GM23338 (cell line): Measurements from ENCODE around the gene CLEC7A. TPM values are rescaled to one million over a fixed set of nuclear protein-coding genes. Genes with fewer than 3 reads are reported as not detected.

Experiments used
- ATAC-seq: fragments of 200-7000 bp; cut with Tn5 transposase; 3 replicates; pipeline ENCODE4 v1.9.1; 2020
- DNase-seq: peaks from one replicate; pipeline ENCODE4 v3.0.0-alpha.2; 2015; ENCODE audit warnings: low spot score
- H2AFZ ChIP-seq: fragments of 200-600 bp; sonication (generic); 2 replicates; pipeline ENCODE4 v1.8.0; 2016; ENCODE audit warnings: antibody characterized with exemption, mild to moderate bottlenecking, moderate library complexity
- H3F3A ChIP-seq: fragments of 200-600 bp; sonication (generic); replicated peaks from 2 replicates; pipeline ENCODE4 v1.8.0; 2017; ENCODE audit warnings: antibody characterized with exemption, mixed run types, low read depth
- H3K27ac ChIP-seq: fragments of 200-600 bp; sonication (generic); 2 replicates; pipeline ENCODE4 v1.6.1; 2016; ENCODE audit warnings: low read depth
- H3K27me3 ChIP-seq: fragments of 200-600 bp; sonication (generic); 2 replicates; pipeline ENCODE4 v1.8.0; 2016; ENCODE audit warnings: mild to moderate bottlenecking, mixed run types, moderate library complexity; ENCODE audit not compliant: insufficient read depth
- H3K36me3 ChIP-seq: fragments of 200-600 bp; sonication (generic); 2 replicates; pipeline ENCODE4 v1.8.0; 2016; ENCODE audit warnings: mild to moderate bottlenecking; ENCODE audit not compliant: insufficient read depth
- H3K4me1 ChIP-seq: fragments of 200-600 bp; sonication (generic); 2 replicates; pipeline ENCODE4 v1.8.0; 2016; ENCODE audit warnings: mild to moderate bottlenecking, moderate library complexity; ENCODE audit not compliant: insufficient read depth
- H3K4me2 ChIP-seq: fragments of 200-600 bp; sonication (generic); 2 replicates; pipeline ENCODE4 v1.7.1; 2017; ENCODE audit warnings: mixed run types
- H3K4me3 ChIP-seq: fragments of 200-600 bp; sonication (generic); 2 replicates; pipeline ENCODE4 v1.6.1; 2016; ENCODE audit warnings: mixed run types
- H3K79me2 ChIP-seq: fragments of 200-600 bp; sonication (generic); replicated peaks from 2 replicates; pipeline ENCODE4 v1.8.0; 2017; ENCODE audit warnings: mild to moderate bottlenecking; ENCODE audit not compliant: insufficient read depth
- H3K9me2 ChIP-seq: fragments of 200-600 bp; sonication (generic); 2 replicates; pipeline ENCODE4 v1.8.0; 2017; ENCODE audit not compliant: insufficient read depth
- H4K20me1 ChIP-seq: fragments of 200-600 bp; sonication (generic); replicated peaks from 2 replicates; pipeline ENCODE4 v1.8.0; 2017; ENCODE audit warnings: mild to moderate bottlenecking; ENCODE audit not compliant: insufficient read depth
- H3K27ac Mint-ChIP-seq: 2 replicates; pipeline ENCODE4 v1.8.0; 2020; ENCODE audit warnings: inconsistent platforms, mild to moderate bottlenecking, moderate library complexity, mixed read lengths
- H3K27me3 Mint-ChIP-seq: 3 replicates; pipeline ENCODE4 v1.8.0; 2022; ENCODE audit warnings: low read depth, mild to moderate bottlenecking, moderate library complexity, mixed read lengths, inconsistent platforms; ENCODE audit not compliant: insufficient read depth, poor library complexity
- H3K36me3 Mint-ChIP-seq: 3 replicates; pipeline ENCODE4 v1.8.0; 2021; ENCODE audit warnings: low read depth, mild to moderate bottlenecking, inconsistent platforms, moderate library complexity, mixed read lengths
- H3K4me1 Mint-ChIP-seq: 3 replicates; pipeline ENCODE4 v1.8.0; 2020; ENCODE audit warnings: mild to moderate bottlenecking, inconsistent platforms, mixed read lengths
- H3K4me3 Mint-ChIP-seq: 3 replicates; pipeline ENCODE4 v1.8.0; 2021; ENCODE audit warnings: moderate library complexity, mild to moderate bottlenecking, inconsistent platforms, mixed read lengths
- H3K9me3 Mint-ChIP-seq: 3 replicates; pipeline ENCODE4 v1.8.0; 2020; ENCODE audit warnings: moderate library complexity, mild to moderate bottlenecking, inconsistent platforms, mixed read lengths
- CREB1 ChIP-seq: fragments of 250-450 bp; sonication (Bioruptor Pico); IDR thresholded peaks from 2 replicates; pipeline ENCODE4 v1.5.0; 2020; ENCODE audit warnings: low read depth, mild to moderate bottlenecking, moderate library complexity
- ETS1 ChIP-seq: IDR thresholded peaks from 2 replicates; pipeline ENCODE4 v1.6.1; 2016; ENCODE audit warnings: antibody characterized with exemption
- EZH2phosphoT487 ChIP-seq: fragments of 200-600 bp; sonication (generic); IDR thresholded peaks from one replicate; pipeline ENCODE4 v1.8.1; 2018; ENCODE audit warnings: antibody characterized with exemption; ENCODE audit not compliant: unreplicated experiment
- JUNB ChIP-seq: IDR thresholded peaks from one replicate; pipeline ENCODE4 v1.6.1; 2016; ENCODE audit warnings: antibody characterized with exemption; ENCODE audit not compliant: unreplicated experiment
- NANOG ChIP-seq: IDR thresholded peaks from 2 replicates; pipeline ENCODE4 v1.6.1; 2016; ENCODE audit warnings: antibody characterized with exemption, borderline replicate concordance
- POLR2AphosphoS5 ChIP-seq: IDR thresholded peaks from 2 replicates; pipeline ENCODE4 v1.6.1; 2016; ENCODE audit warnings: antibody characterized with exemption, low read depth
- REST ChIP-seq: IDR thresholded peaks from one replicate; pipeline ENCODE4 v1.6.1; 2018; ENCODE audit warnings: antibody characterized with exemption; ENCODE audit not compliant: unreplicated experiment
- STAT1 ChIP-seq: IDR thresholded peaks from one replicate; pipeline ENCODE4 v1.6.1; 2016; ENCODE audit warnings: antibody characterized with exemption; ENCODE audit not compliant: unreplicated experiment
- ZNF114 ChIP-seq: fragments of 250-450 bp; sonication (Bioruptor Pico); IDR thresholded peaks from 2 replicates; pipeline ENCODE4 v1.5.0; 2020; ENCODE audit warnings: mild to moderate bottlenecking, moderate library complexity
- ZNF331 ChIP-seq: fragments of 250-450 bp; sonication (Bioruptor Pico); IDR thresholded peaks from 2 replicates; pipeline ENCODE4 v1.5.0; 2020; ENCODE audit warnings: low read depth, mild to moderate bottlenecking, moderate library complexity
- polyA plus RNA-seq: library from polyadenylated mRNA; unstranded; fragments of >200 nt; fragmentation: Nextera tagmentation; extraction: Ambion mirVana; gene quantifications from 2 replicates; pipeline ENCODE4 v1.2.1, GENCODE V29; 2016
- total RNA-seq: library from RNA; depleted of rRNA; stranded (reverse); fragments of >200 nt; shearing (Covaris generic); gene quantifications from 2 replicates; pipeline ENCODE4 v1.2.3, GENCODE V29; 2014

CLEC7A gene
- total and polyA plus RNA-seq, 2 experiments from 2014 or later: 0.39 TPM; not detected in 1

GRCh38 chr12:10119066-10119465 lies 10.9 kb downstream of the CLEC7A start (continued):
- no peak for TF ChIP-seq ETS1
- no peak for TF ChIP-seq CREB1 (CRISPR knock-in tag)
- no peak for TF ChIP-seq EZH2phosphoT487
- no peak for TF ChIP-seq POLR2AphosphoS5

GRCh38 chr12:10115890-10116289 lies 14.1 kb downstream of the CLEC7A start:
- no peak overlapping the region for H2AFZ ChIP-seq
- no peaks in the 10 kb centered on the region for H3K79me2 ChIP-seq
- H3K36me3 ChIP-seq: no peaks in the 10 kb centered on the region
- no peaks in the 10 kb centered on the region for H3K9me2 ChIP-seq
- H3K4me2 ChIP-seq: no peak overlapping the region
- no peak for TF ChIP-seq NANOG
- TF ChIP-seq ZNF331 (CRISPR knock-in tag): no peak
- H3K27ac Mint-ChIP-seq: no peak overlapping the region
- no peaks in the 10 kb centered on the region; the same call in 2 of the 3 replicates for H3K36me3 Mint-ChIP-seq
- H3K4me3 ChIP-seq: no peak overlapping the region
- peaks cover 10% of the 10 kb centered on the region for H3K9me3 Mint-ChIP-seq
- DNase-seq: no peak
- H3K27me3 ChIP-seq: no peaks in the 10 kb centered on the region
- no peak overlapping the region for H3K4me3 Mint-ChIP-seq
- ATAC-seq: no peak
- peaks cover 3% of the 10 kb centered on the region for H3K27me3 Mint-ChIP-seq
- no peak overlapping the region for H3K27ac ChIP-seq
- H3K4me1 Mint-ChIP-seq: no peaks in the 10 kb centered on the region
- no peaks in the 10 kb centered on the region for H4K20me1 ChIP-seq
- no peaks in the 10 kb centered on the region for H3F3A ChIP-seq
- no peaks in the 10 kb centered on the region for H3K4me1 ChIP-seq

GRCh38 chr12:10115311-10115710 lies 14.7 kb downstream of the CLEC7A start:
- H4K20me1 ChIP-seq: no peaks in the 10 kb centered on the region
- Mint-ChIP-seq H3K27me3 (peaks cover 4% of the 10 kb centered on the region), H3K27ac (no peak overlapping the region), H3K36me3 (no peaks in the 10 kb centered on the region; the same call in 2 of the 3 replicates), H3K4me3 (no peak overlapping the region), H3K4me1 (no peaks in the 10 kb centered on the region), H3K9me3 (peaks cover 15% of the 10 kb centered on the region)
- H3K79me2 ChIP-seq: no peaks in the 10 kb centered on the region
- no peak overlapping the region for H3K27ac ChIP-seq
- no peaks in the 10 kb centered on the region for H3K27me3 ChIP-seq
- ATAC-seq: no peak
- no peak for TF ChIP-seq CREB1 (CRISPR knock-in tag)
- DNase-seq: no peak
- H3K9me2 ChIP-seq: no peaks in the 10 kb centered on the region
- no peak overlapping the region for H3K4me2 ChIP-seq
- no peaks in the 10 kb centered on the region for H3F3A ChIP-seq
- H3K4me3 ChIP-seq: no peak overlapping the region
- peak overlapping the region; percentile 75; the same call in 1 of the 2 replicates for H2AFZ ChIP-seq
- no peaks in the 10 kb centered on the region for H3K36me3 ChIP-seq
- H3K4me1 ChIP-seq: no peaks in the 10 kb centered on the region

- peaks cover 15% of the 10 kb centered on the region for H3K9me3 Mint-ChIP-seq
- no peak for TF ChIP-seq STAT1
- TF ChIP-seq JUNB: no peak
- TF ChIP-seq ZNF114 (CRISPR knock-in tag): no peak
- TF ChIP-seq REST: no peak
- no peak for TF ChIP-seq ETS1
- no peak for TF ChIP-seq POLR2AphosphoS5
- no peak for TF ChIP-seq EZH2phosphoT487
These were observed 16.1 kb downstream of the CLEC7A start for GRCh38 chr12:10113920-10114319.

More at GRCh38 chr12:10113920-10114319, 16.1 kb downstream of the CLEC7A start:
- H3K9me2 ChIP-seq: no peaks in the 10 kb centered on the region
- H4K20me1 ChIP-seq: no peaks in the 10 kb centered on the region
- H2AFZ ChIP-seq: no peak overlapping the region
- no peak overlapping the region for H3K4me2 ChIP-seq
- no peaks in the 10 kb centered on the region for H3F3A ChIP-seq
- H3K79me2 ChIP-seq: no peaks in the 10 kb centered on the region
- ATAC-seq (no peak), DNase-seq (no peak)
- H3K4me3 ChIP-seq: no peak overlapping the region
- Mint-ChIP-seq H3K36me3 (no peaks in the 10 kb centered on the region; the same call in 2 of the 3 replicates), H3K27me3 (peaks cover 4% of the 10 kb centered on the region), H3K4me3 (no peak overlapping the region), H3K27ac (no peak overlapping the region), H3K4me1 (no peaks in the 10 kb centered on the region)
- no peaks in the 10 kb centered on the region for H3K27me3 ChIP-seq
- H3K4me1 ChIP-seq: no peaks in the 10 kb centered on the region
- no peak overlapping the region for H3K27ac ChIP-seq
- H3K36me3 ChIP-seq: no peaks in the 10 kb centered on the region
